Activated gamma-delta T cell (primary cell): ENCODE results near the gene TAF11L14.
"Not testable (repeated sequence)": the region's sequence is repeated elsewhere in the genome, so short reads cannot be mapped to it uniquely, and the experiment has no call there.

Source experiments
- DNase-seq: peaks from one replicate; lab custom pipeline; 2025; lab: John Stamatoyannopoulos, UW
- total RNA-seq, 2 donors: gene quantifications; one replicate each; lab custom pipeline; 2026; lab: John Stamatoyannopoulos, UW

TAF11L14 gene
- total RNA-seq = 0 reads per million in 2 donors

GRCh38 chr5:17634160-17634559 lies at the start of gene TAF11L14:
TSS of gene TAF11L14 (plus strand) at chr5:17634460.
- no peak for DNase-seq

DNA sequence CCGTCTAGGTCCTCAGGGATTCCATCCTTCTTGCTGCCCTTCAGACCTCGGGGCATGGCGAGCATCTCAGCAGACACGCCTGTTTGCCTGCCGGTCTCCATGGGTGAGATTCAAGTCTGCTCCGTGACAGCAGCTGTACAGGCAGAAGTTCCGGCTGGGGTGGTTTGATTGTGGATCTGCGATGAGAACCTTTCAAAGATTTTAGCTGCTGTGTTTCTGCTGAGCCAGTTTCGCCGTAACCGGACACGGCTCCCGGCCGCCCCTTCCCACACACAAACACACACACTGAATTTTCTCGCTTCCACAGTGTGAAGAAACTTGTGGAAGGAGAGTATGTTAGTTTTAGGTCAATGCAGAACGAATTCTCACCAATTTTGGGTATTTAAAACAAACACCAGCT lies 48.6 kb upstream of the TAF11L14 start, which contains the start of gene TAF11L7:
Gene TAF11L7 (minus strand): TSS at position 101 of the 400 bp plus-strand sequence.
- not testable (repeated sequence) for DNase-seq

GRCh38 chr5:17590860-17591259 lies 43.4 kb upstream of the TAF11L14 start, which contains the start of gene TAF11L8:
TSS of gene TAF11L8 (minus strand) at chr5:17590960.
- not testable (repeated sequence) for DNase-seq

GRCh38 chr5:17594255-17594654 lies 40.0 kb upstream of the TAF11L14 start, which contains the start of gene TAF11L9:
TSS of gene TAF11L9 (minus strand) at chr5:17594394.
- DNase-seq = not testable (repeated sequence)

DNA sequence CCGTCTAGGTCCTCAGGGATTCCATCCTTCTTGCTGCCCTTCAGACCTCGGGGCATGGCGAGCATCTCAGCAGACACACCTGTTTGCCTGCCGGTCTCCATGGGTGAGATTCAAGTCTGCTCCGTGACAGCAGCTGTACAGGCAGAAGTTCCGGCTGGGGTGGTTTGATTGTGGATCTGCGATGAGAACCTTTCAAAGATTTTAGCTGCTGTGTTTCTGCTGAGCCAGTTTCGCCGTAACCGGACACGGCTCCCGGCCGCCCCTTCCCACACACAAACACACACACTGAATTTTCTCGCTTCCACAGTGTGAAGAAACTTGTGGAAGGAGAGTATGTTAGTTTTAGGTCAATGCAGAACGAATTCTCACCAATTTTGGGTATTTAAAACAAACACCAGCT lies 36.5 kb upstream of the TAF11L14 start, which contains the start of gene TAF11L10:
Gene TAF11L10 (minus strand): TSS at position 101 of the 400 bp plus-strand sequence.
- not testable (repeated sequence) for DNase-seq

DNA sequence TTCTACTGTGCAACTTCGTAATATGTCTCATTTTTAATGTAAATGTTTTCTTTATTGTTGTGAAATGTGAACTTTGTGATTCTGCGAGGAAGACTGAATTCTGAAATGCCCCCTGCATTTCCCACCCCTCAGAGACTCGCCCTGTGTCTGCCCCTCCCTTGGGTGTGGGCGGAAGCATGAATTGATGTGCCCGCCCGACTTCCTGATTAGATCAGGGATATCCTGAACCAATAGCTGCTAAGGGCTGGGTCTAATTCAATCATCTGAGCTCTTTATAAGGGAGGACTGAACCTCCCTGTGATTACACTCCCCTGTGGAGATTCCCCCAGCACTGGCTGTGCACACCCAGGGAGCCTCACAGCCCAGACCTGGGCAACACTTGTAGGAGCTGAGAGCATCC lies 30.4 kb upstream of the TAF11L14 start, which contains the start of gene TAF11L11:
Gene TAF11L11 (plus strand): TSS at position 304 of the 400 bp plus-strand sequence.
- not testable (repeated sequence) for DNase-seq

DNA sequence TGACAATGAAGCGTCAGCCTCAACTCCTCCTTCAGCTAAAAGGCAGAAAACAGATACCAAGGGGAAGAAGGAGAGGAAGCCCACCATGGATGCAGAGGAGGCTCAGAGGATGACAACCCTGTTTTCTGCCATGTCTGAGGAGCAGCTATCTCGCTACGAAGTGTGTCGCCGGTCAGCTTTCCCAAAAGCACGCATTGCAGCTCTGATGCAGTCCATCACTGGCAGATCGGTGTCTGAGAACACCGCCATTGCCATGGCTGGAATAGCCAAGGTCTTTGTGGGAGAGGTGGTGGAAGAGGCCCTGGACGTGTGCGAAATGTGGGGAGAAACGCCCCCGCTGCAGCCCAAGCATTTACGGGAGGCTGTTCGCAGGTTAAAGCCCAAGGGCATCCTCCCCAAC lies 29.3 kb upstream of the TAF11L14 start:
- DNase-seq = no peak

GRCh38 chr5:17607461-17607860 lies 26.8 kb upstream of the TAF11L14 start:
- not testable (repeated sequence) for DNase-seq

GRCh38 chr5:17610092-17610491 lies 24.2 kb upstream of the TAF11L14 start, which contains the start of gene TAF11L12:
TSS of gene TAF11L12 (plus strand) at chr5:17610392.
- not testable (repeated sequence) for DNase-seq

GRCh38 chr5:17614872-17615605 lies 19.2 kb upstream of the TAF11L14 start:
- DNase-seq = no peak

DNA sequence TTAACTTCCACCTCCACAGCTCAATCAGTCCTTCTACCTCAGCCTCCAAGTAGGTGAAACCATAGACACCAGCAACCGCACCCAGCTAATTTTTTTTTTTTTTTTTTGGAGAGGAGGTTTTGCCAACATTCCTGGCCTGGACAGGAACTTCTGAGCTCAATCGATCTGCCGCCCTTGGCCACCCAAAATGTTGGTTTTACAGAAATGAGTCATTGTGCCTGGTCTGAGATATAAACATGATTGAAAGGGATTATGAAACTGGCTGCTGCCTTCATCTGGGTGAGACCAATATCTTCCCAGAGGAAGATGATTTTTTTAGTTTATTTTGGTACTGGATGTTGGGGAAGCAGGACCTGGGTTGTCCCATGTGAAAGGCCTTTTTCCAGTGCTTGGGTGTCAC lies 14.9 kb upstream of the TAF11L14 start:
- no peak for DNase-seq

DNA sequence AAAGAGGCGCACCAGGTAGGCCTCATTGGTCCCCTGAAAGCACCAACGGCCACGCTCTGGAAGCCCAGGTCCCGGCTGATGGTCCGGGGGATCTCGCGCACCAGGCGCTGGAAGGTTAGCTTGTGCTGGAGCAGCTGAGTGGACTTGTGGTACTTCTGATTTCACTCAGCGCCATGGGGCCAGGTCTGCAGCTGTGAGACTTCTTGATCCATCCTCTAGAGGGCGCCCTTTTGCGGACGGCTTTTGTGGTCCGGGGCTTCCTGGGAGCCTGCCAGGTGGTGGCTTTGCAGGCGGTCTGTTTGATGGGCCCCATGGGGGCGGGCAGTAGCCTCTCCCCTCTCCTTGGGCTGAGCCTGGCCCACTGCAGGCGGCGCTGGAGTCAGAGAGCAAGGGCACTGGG lies 13.6 kb upstream of the TAF11L14 start:
- DNase-seq = no peak

DNA sequence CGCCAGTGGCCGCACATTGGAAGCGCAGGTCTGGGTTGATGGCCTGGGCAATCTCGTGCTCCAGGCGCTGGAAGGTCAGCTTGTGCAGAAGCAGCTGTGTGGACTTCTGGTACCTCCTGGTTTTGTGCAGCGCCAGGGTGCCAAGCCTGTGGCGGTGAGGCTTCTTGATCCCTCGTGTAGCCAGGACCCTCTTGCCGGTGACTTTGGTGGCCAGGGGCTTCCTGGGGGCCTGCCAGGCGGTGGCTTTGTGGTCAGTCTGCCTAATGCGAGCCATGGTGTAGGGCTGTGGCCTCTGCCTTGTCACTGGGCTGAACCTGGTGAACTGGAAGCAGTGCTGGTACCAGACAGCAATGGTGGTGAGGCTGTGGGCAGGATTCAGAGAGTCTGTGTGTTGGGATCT lies 8.6 kb upstream of the TAF11L14 start:
- DNase-seq = no peak

- DNase-seq = not testable (repeated sequence)
Measured at GRCh38 chr5:17631788-17632187, 2.5 kb upstream of the TAF11L14 start, which contains the start of gene TAF11L13. TSS of gene TAF11L13 (plus strand) at chr5:17632088.

GRCh38 chr5:17649232-17649631 lies 15.0 kb downstream of the TAF11L14 start:
- not testable (repeated sequence) for DNase-seq

DNA sequence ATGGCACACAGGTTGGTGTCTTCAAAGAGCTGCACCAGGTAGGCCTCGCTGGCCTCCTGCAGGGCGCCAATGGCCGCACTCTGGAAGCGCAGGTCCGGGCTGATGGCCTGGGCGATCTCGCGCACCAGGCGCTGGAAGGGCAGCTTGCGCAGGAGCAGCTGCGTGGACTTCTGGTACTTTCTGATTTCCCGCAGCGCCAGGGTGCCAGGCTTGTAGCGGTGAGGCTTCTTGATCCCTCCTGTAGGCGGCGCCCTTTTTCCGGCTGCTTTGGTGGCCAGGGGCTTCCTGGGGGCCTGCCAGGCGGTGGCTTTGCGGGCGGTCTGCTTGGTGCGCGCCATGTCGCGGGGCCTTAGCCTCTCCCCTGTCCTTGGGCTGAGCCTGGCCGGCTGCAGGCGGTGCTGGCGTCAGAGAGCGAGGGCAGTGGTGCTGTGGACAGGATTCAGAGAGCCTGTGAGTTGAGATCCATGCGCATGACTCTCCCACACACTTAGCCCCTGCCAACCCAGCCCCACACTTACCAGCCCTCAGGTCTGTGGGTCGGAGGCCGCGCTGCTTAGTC lies 21.0 kb downstream of the TAF11L14 start:
- DNase-seq = not testable (repeated sequence)

GRCh38 chr5:17655921-17656320 lies 21.7 kb downstream of the TAF11L14 start:
- no peak for DNase-seq

- no peak for DNase-seq
Measured at GRCh38 chr5:17663182-17663581, 28.9 kb downstream of the TAF11L14 start.

- DNase-seq = no peak
Measured at GRCh38 chr5:17665836-17666235, 31.6 kb downstream of the TAF11L14 start.

- no peak for DNase-seq
Measured at GRCh38 chr5:17666726-17667235, 32.5 kb downstream of the TAF11L14 start.

DNA sequence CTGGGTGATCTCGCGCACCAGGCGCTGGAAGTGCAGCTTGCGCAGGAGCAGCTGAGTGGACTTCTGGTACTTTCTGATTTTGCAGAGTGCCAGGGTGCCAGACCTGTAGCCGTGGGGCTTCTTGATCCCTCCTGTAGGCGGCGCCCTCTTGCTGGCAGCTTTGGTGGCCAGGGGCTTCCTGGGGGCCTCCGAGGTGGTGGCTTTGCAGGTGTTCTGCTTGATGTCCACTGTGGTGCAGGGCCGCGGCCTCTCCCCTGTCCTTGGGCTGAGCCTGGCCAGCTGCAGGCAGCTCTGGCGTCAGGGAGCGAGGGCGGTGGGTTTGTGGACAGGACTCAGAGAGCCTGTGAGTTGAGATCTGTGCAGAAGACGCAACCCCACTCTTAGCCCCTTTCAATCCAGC lies 36.1 kb downstream of the TAF11L14 start:
- peak; percentile 5 for DNase-seq

DNA sequence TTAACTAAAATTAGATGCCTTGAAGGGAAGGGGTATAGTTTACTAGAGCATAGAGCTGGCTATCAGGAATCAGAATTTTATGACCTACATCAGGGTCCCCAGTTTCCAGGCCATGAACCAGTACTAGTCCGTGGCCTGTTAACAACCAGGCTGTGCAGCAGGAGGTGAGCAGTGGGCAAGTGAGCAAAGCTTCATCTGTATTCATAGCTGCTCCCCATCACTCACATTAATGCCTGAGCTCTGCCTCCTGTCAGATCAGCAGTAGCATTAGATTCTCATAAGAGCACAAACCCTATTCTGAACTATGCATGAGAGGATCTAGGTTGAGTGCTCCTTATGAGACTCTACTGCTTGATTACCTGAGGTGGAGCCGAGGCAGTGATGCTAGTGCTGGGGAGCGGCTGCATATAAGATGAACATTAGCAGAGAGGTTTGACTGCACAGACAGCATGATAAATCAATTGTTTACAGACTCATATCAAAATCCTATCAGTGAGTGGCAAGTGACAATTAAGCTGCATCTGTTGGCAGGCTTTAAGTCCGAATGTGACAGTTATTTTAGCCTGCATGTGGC lies 44.6 kb downstream of the TAF11L14 start:
- DNase-seq = no peak
